Stimulated activated naive CD8-positive, alpha-beta T cell treated with anti-CD3 and anti-CD28 coated beads, Interleukin-15, amount 100 ng/mL, for 72 hours (primary cell): Measurements from ENCODE around the gene USB1.

Source experiments
- ATAC-seq: fragments of 150-1000 bp; cut with Tn5 transposase; 2 replicates; pipeline ENCODE4 v1.10.0; 2021; ENCODE audit warnings: mild to moderate bottlenecking, moderate library complexity
- DNase-seq, 2 donors: peaks; one replicate each; pipeline ENCODE4 v3.0.0; 2021 to 2022
- H3K27ac Mint-ChIP-seq, 2 donors: one replicate each; pipeline ENCODE4 v1.8.0; 2022; ENCODE audit warnings: mild to moderate bottlenecking in 2 of 2, mixed read lengths in 2 of 2, moderate library complexity in 2 of 2
- H3K27me3 Mint-ChIP-seq: one replicate; pipeline ENCODE4 v1.8.0; 2022; ENCODE audit warnings: mixed read lengths
- H3K4me1 Mint-ChIP-seq: one replicate; pipeline ENCODE4 v1.8.0; 2022; ENCODE audit warnings: mild to moderate bottlenecking, mixed read lengths
- H3K4me3 Mint-ChIP-seq, 2 donors: one replicate each; pipeline ENCODE4 v1.8.0; 2022; ENCODE audit warnings: mild to moderate bottlenecking in 2 of 2, mixed read lengths in 2 of 2, moderate library complexity in 1 of 2
- H3K9me3 Mint-ChIP-seq, 2 donors: one replicate each; pipeline ENCODE4 v1.8.0; 2022; ENCODE audit warnings: mixed read lengths in 2 of 2

Gene USB1

GRCh38 chr16:58040945-58041627, 39.9 kb downstream of the USB1 start:
- DNase-seq (no peak), ATAC-seq (no peak)
- no peaks in the 10 kb centered on the region for H3K9me3 Mint-ChIP-seq
- H3K4me3 Mint-ChIP-seq: no peak overlapping the region
- H3K27me3 Mint-ChIP-seq: no peaks in the 10 kb centered on the region
- no peak overlapping the region for H3K27ac Mint-ChIP-seq
- H3K4me1 Mint-ChIP-seq: no peaks in the 10 kb centered on the region

GRCh38 chr16:58041628-58041955, 40.4 kb downstream of the USB1 start:
- H3K9me3 Mint-ChIP-seq: no peaks in the 10 kb centered on the region
- no peak for DNase-seq
- no peak overlapping the region for H3K27ac Mint-ChIP-seq
- no peak overlapping the region for H3K4me3 Mint-ChIP-seq
- no peaks in the 10 kb centered on the region for H3K4me1 Mint-ChIP-seq
- peak; percentile 33 for ATAC-seq
- no peaks in the 10 kb centered on the region for H3K27me3 Mint-ChIP-seq

- Mint-ChIP-seq H3K9me3 (no peaks in the 10 kb centered on the region), H3K27me3 (no peaks in the 10 kb centered on the region), H3K4me1 (no peaks in the 10 kb centered on the region), H3K4me3 (no peak overlapping the region), H3K27ac (no peak overlapping the region)
- ATAC-seq (no peak), DNase-seq (no peak)
Measured at GRCh38 chr16:58042001-58042885, 41.0 kb downstream of the USB1 start.

DNA sequence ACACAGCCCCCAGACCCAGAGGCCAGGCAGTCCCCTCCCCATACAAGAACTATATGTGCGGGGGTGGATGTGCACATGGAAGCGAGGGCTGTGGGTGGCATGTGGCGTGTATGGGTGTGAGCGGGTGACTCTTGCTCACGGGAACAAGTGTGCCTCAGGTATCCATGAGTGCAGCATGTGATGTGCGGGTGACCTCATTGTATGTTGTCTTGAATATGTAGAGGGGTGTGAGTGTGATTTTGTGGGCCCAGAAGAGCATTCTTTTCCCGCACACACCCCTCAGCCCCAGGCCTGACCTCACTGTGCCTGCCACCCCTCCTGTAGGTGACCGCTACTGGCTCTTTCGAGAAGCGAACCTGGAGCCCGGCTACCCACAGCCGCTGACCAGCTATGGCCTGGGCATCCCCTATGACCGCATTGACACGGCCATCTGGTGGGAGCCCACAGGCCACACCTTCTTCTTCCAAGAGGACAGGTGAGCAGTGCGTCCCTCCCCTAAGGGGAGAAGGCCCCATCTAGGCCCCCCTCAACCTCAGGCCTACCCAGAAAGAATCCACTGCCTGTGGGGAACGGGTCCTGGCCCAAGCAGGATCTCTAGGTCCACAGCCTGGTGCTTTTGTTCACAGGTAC, 41.8 kb downstream of the USB1 start:
- ATAC-seq (no peak), DNase-seq (no peak)
- Mint-ChIP-seq H3K27me3 (no peaks in the 10 kb centered on the region), H3K4me1 (no peaks in the 10 kb centered on the region), H3K27ac (no peak overlapping the region), H3K9me3 (no peaks in the 10 kb centered on the region), H3K4me3 (no peak overlapping the region)

DNA sequence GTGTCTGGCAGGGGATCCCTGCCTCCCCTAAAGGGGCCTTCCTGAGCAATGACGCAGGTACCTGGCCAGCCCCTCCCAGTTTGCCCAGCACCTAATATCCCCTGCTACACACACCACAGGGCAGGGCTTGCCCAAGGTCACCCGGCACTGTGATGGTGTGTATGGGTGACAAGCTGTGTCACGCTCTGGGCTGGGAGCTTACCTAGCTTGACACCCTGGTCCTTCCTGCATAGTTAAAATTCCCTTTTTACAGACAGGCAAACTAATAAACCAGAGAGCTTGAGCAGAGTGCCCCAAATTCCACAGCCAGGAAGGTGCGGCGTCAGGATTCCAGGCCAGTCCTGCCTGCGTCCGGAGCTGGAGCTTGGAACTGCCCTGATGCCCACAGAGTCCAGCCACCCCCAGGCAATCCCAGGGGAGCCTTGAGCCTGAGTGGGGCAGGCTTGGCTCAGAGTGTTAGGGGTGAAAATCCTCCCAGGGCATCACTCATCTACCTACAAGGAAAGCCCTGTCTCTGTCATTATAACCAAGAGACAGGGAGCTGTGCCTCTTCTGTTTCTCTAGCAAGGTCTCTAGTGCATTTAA, 42.5 kb downstream of the USB1 start:
- ATAC-seq: no peak
- H3K9me3 Mint-ChIP-seq: no peaks in the 10 kb centered on the region
- H3K27me3 Mint-ChIP-seq: no peaks in the 10 kb centered on the region
- no peak overlapping the region for H3K4me3 Mint-ChIP-seq
- no peaks in the 10 kb centered on the region for H3K4me1 Mint-ChIP-seq
- H3K27ac Mint-ChIP-seq: peak overlapping the region in 1 of 2 donors; percentile 54
- DNase-seq: no peak

DNA sequence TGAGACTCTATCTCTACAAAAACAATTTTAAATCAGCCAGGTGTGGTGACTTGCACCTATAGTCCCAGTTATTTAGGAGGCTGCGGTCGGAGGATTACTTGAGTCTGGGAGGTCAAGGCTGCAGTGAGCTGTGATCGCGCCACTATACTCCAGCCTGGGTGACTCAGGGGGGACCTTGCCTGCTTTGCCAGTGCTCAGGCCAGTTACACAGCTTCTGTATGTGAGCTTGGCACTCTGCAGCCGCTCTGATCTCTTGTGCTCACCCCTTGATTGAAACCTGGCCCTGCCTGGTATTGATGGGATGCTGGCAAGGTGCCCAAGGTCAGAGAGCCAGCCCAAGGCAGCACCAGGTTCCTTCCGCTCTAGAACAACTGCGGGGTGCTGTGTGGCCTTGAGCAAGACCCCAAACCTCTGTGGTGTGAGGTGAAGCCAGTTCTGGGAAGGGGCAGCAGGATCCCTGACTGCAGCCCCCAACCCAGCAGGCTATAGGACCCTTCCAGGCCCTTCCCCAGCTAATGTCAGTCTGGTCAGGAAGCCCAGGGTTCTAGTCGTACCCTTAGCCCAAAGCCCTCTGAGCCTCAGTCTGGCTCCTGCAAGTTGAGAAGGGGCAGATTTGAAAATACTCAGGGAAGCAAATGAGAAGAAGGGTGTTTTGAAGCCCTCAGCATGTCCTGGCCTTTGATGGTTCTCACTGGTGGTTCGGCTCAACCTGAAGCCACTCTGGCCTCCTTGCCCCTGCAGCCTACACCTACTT, 43.2 kb downstream of the USB1 start:
- Mint-ChIP-seq H3K9me3 (no peaks in the 10 kb centered on the region), H3K4me3 (no peak overlapping the region), H3K27ac (peak overlapping the region in 1 of 2 donors; percentile 54), H3K27me3 (no peaks in the 10 kb centered on the region), H3K4me1 (no peaks in the 10 kb centered on the region)
- ATAC-seq (no peak), DNase-seq (no peak)

DNA sequence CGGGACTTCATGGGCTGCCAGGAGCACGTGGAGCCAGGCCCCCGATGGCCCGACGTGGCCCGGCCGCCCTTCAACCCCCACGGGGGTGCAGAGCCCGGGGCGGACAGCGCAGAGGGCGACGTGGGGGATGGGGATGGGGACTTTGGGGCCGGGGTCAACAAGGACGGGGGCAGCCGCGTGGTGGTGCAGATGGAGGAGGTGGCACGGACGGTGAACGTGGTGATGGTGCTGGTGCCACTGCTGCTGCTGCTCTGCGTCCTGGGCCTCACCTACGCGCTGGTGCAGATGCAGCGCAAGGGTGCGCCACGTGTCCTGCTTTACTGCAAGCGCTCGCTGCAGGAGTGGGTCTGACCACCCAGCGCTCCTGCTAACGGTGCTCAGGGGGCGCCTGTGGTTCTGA, 43.9 kb downstream of the USB1 start:
- DNase-seq (no peak), ATAC-seq (no peak)
- no peaks in the 10 kb centered on the region for H3K9me3 Mint-ChIP-seq
- H3K27me3 Mint-ChIP-seq: no peaks in the 10 kb centered on the region
- H3K4me1 Mint-ChIP-seq: no peaks in the 10 kb centered on the region
- H3K27ac Mint-ChIP-seq: no peak overlapping the region
- H3K4me3 Mint-ChIP-seq: no peak overlapping the region

- Mint-ChIP-seq H3K27me3 (no peaks in the 10 kb centered on the region), H3K9me3 (no peaks in the 10 kb centered on the region), H3K27ac (no peak overlapping the region), H3K4me3 (no peak overlapping the region), H3K4me1 (no peaks in the 10 kb centered on the region)
- ATAC-seq (no peak), DNase-seq (no peak)
Measured at GRCh38 chr16:58046054-58046881, 45.1 kb downstream of the USB1 start.

- DNase-seq (no peak), ATAC-seq (no peak)
- H3K4me3 Mint-ChIP-seq: no peak overlapping the region
- no peaks in the 10 kb centered on the region for H3K9me3 Mint-ChIP-seq
- H3K27ac Mint-ChIP-seq: no peak overlapping the region
- H3K4me1 Mint-ChIP-seq: no peaks in the 10 kb centered on the region
- no peaks in the 10 kb centered on the region for H3K27me3 Mint-ChIP-seq
Measured at GRCh38 chr16:58046936-58047335, 45.7 kb downstream of the USB1 start.

DNA sequence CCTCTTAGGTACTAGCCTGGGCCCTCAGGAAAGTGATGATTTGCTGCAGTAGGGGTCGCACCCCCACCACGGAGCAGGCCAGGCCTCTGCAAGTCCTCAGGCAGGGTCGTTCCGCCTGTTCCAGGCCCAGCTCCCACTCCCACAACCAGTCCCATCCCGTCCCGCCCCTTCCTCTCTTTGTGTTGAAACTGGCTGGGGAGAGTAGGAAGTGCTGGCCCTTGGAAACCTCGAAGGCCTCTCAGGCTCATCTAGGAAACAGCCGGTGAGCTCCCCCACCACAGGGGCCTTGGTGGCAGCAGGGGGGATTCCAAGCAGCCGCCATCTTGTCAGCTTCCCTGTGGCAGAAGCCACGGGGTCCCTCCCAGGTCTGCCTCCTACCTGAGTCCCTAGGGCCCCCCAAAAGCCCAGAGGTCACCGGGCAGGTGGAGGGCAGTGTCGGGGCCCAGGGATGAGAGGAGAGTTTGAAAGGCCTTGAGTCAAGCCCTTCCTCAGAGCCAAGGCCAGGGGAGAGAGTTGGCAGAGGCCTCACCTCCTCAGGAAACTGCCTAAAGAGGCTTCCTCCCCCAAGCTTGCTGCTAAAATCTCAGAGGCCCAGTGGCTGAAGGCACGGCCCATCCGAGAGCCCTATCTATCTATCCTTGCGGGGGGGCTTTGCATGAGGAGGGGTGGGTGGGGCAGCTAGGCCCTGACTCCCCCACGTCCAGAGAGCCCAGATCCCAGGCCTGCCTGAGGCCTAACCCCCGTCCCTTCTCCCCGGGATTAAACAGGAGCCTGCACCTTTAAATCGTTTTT, 46.5 kb downstream of the USB1 start:
- H3K4me1 Mint-ChIP-seq: no peaks in the 10 kb centered on the region
- no peaks in the 10 kb centered on the region for H3K9me3 Mint-ChIP-seq
- no peaks in the 10 kb centered on the region for H3K27me3 Mint-ChIP-seq
- no peak overlapping the region for H3K27ac Mint-ChIP-seq
- ATAC-seq (no peak), DNase-seq (no peak)
- H3K4me3 Mint-ChIP-seq: no peak overlapping the region

DNA sequence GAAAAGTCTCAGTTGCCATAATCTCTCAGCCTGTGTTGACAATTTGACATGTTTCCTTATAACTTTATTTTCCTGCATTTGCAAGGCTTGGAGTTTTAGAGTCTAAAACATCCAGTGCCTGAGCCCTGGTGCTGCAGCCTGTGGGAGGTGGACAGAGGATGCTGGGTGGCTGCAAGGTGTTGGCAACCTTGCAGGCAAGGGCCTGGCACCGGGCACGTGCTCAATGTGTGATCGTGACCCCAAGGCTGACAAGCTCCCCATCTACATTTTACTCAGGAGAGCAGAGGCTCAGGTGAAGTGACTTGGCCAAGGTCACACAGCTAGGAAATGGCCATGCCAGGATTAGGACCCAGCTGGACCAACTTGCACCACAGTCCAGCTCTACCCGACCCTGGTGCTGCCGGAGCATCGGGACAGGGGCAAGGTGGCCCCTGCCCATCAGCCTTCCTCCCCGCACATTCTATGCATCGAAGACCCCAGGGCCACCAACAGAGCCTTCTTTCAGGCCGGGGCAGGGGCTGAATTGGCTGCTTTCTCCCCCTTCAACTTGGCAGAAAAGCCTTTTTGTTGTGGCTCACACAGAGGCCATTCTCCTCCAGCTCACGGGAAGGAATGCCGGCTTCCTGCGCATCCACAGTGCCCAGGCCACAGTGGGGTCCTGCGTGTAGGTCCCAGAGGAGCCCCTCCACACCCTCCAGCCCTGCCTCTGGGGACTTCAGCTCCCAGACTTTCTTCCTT, 47.5 kb downstream of the USB1 start:
- DNase-seq: no peak
- H3K27ac Mint-ChIP-seq: peak overlapping the region in 1 of 2 donors; percentile 78

GRCh38 chr16:58049232-58050185, 48.3 kb downstream of the USB1 start:
- Mint-ChIP-seq H3K27me3 (no peaks in the 10 kb centered on the region), H3K4me3 (no peak overlapping the region), H3K9me3 (no peaks in the 10 kb centered on the region), H3K27ac (peak overlapping the region in 1 of 2 donors; percentile 9), H3K4me1 (no peaks in the 10 kb centered on the region)
- ATAC-seq (no peak), DNase-seq (no peak)

More for the DNA sequence above, 47.5 kb downstream of the USB1 start:
- ATAC-seq: no peak
- Mint-ChIP-seq H3K4me1 (no peaks in the 10 kb centered on the region), H3K4me3 (no peak overlapping the region), H3K9me3 (no peaks in the 10 kb centered on the region), H3K27me3 (no peaks in the 10 kb centered on the region)

- H3K27me3 Mint-ChIP-seq: no peaks in the 10 kb centered on the region
Measured at GRCh38 chr16:58051296-58051695, 50.1 kb downstream of the USB1 start.

More at GRCh38 chr16:58051296-58051695, 50.1 kb downstream of the USB1 start:
- H3K4me1 Mint-ChIP-seq: no peaks in the 10 kb centered on the region
- H3K9me3 Mint-ChIP-seq: no peaks in the 10 kb centered on the region
- DNase-seq: no peak
- H3K27ac Mint-ChIP-seq: no peak overlapping the region
- H3K4me3 Mint-ChIP-seq: no peak overlapping the region
- no peak for ATAC-seq
